Hematopoietic multipotent progenitor cell treated with erythropoietin and hydrocortisone succinate and interleukin-3 and kit ligand, for 15 days (in vitro differentiated cells): ENCODE results near the gene B3GALT6.

Source experiments
- DNase-seq: peaks from one replicate; pipeline ENCODE4 v3.0.0-alpha.2; 2015; ENCODE audit warnings: low spot score

Gene B3GALT6

DNA sequence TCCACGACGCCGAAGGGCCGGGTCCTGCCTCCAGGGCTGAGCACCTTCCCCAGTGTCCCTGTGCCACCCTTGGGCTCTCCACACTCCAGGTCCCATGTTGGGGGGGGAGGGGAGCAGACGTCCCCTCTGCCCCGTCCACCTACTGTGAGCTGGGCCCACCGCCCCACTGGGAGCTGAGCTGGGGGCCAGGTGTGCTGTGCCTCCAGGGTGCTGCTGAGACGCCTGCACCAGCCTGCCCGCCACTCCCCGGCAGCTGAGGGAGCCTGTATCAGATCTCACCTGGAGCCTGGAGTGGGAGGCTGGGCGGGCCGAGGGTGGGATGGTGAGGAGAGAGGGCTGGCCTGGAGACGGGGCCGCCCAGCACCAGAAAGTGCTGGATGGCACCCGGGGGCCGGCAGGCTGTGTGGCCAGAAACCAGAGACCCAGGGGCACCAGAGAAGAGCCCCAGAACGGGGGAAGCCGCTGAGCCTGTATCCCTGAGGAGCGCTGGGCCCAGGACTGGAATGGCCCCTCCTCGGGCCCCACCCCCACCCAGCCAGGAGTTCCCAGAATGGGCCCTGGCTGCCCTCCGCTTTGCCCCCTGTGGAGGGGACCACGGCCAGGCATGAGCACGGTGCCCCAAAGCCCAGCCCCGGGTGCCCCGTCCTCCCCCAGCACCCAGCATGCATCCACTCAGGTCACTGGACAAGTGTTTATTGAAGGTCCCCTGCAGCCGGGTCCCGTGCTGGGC, 29.0 kb upstream of the B3GALT6 start:
- no peak for DNase-seq

DNA sequence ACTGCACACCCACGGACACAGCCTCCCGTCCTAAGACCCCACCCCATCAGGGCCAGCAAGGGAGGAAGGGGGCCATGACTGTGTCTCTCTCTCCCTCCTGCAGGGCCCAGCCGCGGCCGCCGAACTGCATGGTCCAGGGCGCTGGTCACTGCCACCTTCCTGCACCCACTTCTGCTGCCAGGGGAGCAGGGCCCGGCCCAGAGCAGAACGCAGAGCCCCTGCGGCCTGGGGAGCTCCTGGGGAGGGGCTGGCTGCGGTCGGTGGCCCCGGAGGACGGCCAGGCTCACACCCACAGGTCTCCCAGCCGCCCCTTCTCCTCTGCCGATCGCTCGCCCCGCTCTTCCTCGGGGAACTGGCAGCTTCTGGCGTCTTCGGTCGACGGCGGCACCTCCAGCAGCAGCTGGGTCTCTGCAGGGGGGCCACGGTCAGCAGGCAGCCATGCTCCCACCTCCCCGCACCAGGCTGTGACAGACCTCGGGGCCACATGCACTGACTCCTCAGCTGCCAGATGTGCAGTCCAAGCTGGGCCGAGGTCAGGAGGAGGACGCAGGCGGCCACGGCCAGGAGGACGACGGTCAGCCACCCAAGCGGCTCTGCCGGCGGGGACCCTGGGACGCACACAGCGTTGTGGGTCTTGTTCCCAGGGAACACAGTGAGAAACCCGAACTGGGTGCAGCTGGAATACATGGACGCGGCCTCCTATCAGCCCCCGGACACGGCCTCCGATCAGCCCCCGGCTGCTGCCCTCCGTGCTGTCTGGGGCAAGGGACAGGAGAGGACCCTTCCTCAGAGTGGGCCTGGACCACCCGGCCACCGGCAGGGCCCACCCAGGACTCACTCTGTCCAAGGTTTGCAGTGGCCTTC, 28.2 kb upstream of the B3GALT6 start:
- DNase-seq = no peak

DNA sequence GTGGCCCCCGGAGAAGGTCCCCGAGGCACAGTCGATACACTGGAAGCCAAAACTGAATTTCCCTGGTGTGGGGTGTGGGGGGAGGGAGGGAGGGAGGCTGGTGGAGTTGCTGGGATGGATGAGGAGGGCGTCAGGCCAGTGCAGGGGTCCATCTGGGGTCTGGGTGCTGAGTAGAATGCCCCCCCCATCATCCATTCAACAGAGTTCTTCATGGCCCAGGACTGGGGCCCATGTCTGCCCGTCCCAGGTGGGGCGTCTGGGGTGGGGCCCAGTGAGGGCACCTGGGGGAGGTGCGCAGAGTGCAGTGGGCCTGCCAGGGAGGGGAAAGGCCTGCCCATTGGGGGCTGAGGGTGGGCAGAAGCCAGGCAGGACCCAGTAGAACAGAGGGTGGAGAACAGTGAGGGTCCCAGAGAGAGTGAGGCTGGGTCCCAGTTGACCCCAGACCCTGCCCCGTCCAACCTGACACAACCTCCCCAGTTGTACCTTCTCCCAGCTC, 27.6 kb upstream of the B3GALT6 start:
- no peak for DNase-seq

DNA sequence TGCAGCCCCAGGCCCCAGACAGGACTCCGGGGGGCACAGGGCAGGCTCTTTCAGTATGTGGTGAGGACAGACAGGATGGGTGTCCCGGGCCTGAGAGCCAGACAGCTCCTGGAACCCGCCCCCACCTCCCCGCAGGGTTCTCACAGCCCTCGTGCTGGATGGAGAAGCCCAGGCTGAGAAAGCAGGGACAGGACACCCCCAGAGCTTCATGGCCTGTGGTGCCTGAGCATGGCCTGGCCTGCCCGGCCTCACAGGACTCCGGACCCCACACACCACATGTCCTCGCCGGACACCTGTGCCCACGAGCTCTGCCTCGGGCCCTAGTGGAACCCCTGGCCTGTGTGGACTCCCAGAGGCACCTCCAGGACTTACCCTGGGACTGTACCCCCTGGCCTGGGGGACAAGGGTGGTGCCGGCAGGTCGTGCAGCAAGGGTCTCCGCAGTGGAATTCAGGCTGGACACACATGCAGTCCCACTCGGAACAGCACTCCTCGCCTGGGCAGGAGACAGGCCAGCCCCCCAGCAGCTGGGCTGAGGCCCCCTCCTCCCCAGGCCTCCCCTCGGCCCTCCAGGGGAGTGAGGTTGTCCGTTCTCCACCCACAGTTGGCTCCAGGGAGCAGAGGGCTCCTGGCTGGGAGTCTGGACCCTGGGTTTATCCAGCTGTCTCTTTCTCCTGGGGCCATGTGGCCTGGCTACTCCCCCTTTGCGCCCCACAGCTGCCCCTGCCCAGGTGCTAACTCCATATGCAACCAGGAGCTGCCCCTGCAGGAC, 26.9 kb upstream of the B3GALT6 start:
- DNase-seq = no peak

DNA sequence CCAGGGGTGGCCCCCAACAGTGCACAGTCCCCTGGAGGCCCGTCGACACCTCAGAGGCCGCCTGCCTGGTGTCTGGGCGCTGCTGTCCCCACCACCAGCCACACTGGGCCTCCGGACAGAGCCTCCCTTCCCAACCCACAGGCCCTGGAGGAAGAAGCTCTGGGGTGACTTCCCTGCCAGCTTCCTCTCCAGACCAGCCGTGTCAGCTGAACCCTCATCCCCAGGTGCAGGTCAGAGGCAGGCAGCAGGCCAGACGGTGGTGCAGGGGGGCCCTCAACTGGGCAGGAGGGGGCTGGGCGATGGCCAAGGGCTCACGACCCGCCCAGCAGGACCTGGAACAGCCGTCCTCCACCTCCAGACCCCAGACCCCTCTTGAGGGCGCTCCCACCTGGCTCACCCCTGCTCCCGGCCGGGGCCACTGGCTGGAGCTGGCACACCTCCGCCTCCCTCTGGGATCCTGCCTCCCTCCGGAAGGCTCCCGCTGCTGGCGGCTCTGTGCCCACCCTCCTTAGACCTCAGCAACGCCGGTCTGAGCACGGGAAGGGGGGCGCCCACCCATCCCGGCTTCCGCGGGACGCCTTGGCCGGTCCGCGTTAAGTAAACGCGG, 26.2 kb upstream of the B3GALT6 start:
- DNase-seq = no peak

DNA sequence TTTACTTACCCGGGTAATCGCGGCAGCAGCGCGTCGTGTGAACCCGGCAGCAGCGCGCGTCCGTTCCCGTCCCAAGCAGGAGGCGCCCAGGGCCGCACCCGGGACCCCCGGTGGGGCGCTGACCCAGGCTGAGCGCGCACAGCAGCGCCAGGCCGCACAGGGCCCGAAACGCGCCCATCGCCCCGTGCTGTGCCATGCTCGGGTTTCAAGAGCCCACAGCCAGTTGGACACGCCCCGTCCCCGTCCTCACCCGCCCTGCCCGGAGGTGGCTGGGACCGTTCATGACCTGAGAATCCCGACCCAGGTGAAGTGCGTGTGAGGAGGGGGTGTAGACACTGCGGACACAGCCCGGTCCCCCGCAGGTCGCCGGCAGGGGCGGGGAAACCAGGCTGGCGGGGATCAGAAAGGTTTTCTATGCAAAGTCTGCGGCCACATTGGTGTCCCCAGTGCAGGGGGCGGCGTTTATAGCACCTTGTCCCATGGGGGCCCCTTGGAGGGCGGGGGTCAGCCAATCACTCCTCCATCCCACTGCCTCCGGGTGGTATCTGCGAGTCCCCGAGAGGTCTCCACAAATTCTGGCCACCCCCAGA, 25.6 kb upstream of the B3GALT6 start, which contains the start of gene TNFRSF18:
TNFRSF18 (minus strand) TSS at position 217 of the 590 bp plus-strand sequence; CDS start at position 196, 21 bp downstream.
- DNase-seq = no peak

DNA sequence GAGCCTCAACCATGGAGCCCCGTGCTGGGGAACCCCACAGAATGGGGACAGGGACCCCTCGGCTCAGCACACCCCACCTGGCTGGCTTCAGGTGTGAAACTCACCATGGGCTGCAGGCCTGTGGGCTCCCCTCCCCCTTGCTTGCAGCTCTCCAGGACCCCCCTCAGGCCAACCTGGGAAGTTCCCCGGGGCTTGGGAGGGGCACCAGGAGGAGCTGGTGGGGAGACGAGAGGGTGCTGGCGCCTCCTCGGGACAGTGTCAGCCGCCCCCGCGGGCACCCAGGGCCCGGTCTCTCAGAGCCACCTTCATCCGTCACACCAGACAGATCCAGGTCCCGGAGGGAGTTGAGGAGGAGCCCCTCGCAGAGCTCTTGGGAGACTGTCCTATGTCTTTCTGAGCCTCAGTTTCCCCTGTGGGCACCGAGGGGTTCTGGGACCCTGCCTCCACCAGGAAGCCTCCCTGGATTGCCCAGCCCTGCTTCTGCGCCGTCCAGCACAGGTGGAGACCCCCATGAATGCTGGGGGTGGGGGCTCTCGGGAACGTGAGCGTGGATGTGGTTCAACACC, 25.0 kb upstream of the B3GALT6 start:
- DNase-seq = no peak

DNA sequence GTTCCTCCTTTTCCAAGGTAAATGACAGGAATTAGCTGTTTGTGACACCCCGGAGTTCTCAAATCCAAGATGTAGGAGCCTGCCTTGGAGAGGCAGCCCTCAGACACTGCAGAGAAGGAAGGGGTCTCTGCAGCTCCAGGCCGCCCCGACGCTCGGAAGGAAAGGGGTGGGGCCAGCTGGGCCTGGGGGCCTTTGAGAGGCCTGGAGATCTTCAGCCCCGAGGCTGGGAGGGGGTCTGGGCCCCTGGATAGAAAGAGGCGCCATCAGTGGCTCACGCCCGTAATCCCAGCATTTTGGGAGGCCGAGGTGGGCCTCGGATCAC, 24.5 kb upstream of the B3GALT6 start:
- DNase-seq = no peak

DNA sequence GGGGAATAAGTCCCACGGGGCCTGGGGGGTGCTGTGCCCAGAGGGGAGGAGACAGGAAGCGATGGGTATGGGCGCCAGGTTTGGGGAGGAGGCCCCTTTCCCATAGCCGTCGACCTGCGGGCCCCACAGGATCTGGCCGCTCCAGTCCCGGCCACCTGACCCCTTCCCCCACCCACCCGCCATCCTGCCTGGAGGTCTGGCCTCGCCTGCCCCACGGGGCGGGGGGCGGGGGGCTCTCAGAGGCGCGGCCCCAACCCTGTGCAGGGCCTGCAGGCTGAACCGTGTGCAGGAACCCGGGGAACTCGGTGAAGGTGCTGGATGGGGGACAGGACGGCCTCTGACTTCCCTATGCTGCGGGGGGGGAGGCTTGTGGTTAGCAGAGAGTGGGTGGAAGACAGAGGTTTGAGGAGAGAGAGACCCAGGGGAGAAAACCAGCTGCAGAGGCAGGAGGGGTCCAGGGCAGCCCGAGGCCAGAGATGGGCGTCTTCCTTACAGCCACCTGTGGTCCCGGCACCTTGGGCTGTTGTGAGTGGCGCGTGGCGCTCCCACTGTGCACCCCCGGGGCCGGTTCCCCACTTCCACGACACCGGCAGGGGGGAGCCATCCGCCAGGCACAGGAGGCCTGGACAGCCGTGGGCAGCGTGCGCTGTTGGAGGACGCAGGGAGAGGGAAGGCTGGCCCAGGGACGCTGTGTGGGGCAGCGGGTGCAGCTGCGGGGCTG, 23.2 kb upstream of the B3GALT6 start:
- DNase-seq = no peak

DNA sequence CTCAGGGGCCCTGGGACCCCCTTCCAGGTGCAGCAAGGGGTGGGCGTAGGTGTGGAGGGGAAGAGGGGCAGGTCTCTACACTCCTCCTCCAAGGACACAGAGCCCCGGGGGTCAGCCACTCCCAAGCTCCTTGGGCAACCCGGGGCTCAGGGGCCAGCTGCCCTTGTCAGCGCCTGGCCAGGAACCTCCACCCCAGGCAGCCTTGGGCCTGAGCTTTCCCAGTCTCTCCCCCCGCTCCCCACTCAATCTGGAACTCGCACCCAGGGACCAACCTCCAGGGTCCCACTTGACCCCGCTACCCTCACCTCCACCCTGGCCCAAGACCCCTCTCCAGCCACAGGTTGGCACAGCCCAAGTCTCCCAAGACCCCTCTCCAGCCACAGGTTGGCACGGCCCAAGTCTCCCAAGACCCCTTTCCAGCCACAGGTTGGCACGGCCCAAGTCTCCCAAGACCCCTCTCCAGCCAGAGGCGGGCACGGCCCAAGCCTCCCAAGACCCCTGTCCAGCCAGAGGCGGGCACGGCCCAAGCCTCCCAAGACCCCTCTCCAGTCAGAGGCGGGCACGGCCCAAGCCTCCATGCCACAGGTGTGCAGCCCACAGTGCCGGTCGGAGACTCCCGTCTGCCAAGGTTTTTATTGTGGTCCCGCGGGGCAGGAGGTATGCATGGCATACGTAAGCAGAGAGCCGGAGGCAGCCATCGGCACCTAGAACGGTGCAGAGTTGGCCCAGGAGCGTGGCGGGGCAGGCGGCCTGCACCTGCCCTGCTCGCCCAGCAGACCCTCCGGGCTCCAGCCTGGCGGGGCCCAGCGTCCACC, 21.1 kb upstream of the B3GALT6 start:
- no peak for DNase-seq

DNA sequence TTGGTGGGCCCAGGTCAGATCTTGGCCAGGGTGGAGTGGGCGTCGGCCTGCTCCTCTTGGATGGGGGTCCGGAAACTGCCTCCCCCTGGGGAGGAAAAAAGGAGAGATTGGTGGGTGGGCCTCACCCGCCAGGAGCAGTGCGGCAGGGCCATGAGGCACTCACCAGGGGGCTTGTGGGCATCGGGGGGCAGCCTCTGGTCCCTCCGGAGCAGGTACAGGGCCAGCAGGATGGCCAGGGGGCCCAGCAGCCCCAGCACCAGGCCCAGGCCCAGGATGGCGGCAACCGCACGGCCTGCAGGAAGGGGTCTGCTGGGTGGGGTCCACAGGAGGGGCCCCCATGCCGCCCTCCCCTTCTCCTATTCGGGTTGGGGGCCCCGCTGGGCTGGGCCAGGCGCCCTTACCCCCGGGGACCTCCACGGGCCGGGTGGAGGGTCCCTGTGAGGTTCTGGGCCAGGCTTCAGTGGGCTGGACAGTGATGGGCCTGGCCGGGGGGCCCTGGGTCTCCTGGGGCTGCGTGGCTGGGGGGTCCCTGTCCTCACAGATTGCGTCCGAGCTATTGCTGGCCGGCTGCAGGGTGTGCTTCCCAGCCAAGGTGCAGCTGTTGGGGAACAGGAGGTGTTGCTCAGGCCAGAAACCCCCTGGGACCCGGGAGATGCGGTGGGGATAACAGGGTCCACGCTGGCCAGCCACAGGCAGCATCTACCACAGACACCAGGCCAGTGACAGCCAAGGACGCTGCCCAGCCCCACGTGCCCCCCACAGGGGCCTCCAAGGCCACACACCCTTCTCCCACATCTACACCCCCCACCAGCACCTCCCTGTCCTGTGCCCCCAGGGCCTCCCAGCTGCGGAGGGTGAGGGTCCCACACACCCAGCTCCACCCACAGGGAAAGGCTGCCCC, 20.2 kb upstream of the B3GALT6 start:
- no peak for DNase-seq

DNA sequence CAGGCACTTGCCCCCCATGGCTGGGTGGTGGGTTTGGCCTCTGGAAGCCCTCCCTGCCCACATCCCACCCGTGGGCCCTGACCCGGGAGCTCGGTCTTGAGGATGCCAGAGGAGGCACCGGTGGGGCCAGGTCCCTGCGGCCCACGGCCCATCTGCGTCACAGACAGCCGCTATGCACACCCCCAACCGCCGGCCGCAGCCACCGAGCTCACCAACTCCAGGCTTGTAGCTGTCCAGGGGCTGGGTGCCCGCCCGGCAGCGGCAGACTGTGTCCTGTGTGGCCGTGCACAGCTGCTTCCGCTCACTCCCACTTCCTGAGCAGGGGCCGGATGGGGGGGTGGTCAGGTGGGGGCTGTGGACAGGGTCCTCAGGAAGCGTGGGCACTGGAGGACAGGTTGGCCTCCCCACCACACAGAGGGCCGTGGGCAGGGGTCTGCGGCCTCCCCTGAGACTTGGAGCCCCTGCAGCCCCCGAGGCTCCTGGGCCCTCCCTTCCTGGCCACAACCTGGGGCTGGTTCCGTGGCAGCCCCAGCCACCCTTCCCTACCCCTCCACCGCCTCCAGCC, 19.2 kb upstream of the B3GALT6 start:
- no peak for DNase-seq

DNA sequence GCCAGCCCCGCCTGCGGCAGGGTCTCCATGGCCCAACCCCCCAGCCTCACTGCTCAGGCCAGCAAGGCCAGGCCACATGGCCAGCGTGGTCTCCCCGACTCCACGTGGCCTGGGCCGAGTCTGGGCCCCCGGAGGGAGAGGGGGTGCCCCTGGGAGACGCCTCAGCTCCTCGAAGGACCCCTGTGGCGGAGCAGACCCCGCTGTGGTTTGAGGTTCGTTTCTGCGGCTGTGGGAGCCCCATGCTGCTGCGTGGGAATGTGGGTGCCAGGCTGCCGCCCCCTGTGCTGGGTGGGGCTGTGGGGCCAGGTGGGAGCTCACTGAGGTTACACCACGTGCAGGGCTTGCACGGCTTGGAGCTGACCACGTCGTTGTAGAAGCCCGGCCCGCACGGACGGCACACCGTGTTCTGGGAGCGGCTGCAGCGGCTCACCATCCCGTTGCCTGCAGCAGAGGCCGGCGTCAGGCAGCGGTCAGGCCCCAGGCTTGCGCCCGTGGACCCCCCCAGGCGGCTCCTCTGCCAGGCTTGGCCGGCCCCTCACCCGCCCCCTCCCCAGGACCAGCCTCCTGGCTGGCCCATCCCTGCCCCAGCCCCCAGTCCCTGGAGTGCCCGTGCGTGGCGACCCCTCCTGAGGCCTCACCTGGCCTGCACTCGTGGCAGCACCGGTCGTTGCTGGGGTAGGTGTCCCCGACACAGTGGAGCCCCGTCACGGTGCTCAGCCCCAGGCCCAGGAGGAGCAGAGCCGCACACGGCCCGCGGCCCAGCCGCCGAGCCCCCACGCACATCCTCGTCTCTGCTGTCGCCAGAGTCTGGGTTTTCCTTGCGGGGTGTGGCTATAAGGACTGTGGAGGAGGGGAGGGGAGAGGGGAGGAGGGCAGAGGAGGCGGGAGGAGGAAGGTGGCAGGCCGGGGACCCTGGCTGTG, 18.4 kb upstream of the B3GALT6 start, which contains the start of gene TNFRSF4:
TNFRSF4 (minus strand) TSS at position 809 of the 921 bp plus-strand sequence; CDS start at position 783, 26 bp downstream.
- no peak for DNase-seq

DNA sequence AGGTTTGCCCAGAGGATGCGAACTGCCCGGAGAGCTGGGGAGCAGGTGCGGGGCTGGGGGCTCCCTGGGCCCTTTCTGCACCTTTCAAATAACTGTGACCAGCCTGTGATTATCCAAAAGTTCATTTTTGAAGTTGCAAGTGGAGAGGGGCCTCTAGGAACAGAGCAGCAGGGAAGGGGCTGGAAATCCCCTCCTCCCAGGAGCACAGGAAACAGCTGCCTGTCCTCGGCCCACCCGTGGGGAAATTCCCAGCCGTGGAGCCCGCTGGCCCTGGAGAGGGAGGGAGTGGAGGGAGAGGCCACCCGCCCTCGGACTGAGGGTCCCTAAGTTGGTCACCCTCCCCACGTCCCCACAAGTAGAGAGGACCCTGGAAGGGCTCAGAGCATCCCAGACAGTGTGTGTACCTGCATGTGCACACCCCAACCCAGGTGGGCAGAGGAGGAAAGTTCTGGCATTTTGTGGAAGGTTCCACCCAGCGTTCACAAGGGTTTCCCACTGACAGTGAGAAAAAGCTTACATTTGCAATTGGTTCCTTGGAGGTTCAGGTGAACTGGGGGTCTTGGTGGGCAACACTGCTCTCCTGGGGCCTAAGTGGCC, 16.9 kb upstream of the B3GALT6 start:
- DNase-seq = no peak

DNA sequence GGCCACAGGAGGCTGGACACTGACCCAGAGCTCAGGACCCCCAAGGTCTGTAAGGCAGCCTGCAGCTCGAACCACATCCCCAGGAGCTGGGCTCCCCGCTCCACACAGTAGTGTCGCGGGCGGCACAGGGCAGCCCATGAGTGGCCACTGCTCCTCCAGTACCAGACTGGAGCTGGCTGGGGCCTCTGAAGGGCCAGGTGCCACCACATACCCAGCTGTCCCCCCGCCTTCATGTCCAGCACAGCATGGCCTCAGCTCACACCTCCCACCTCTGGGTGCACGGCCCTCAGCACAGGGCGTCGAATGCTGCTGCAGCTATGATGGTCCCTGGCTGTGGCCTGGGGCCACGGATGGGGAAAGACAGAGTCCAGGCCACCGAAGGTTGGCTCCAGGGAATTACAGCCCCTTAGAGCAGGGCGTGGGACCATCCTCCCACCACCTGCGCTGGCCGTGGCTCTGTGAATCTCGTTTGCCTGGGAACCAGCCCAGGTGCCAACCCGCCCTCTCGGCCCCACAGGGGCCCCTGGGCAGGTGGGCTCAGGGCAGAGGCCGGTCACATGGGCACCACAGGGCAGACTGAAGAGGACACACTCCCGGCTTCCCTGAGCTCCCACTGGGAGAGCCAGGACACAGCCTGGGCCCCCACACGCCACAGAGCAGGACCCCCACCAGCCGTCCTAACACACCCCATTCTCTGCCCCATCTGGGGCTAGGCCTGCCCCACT, 16.0 kb upstream of the B3GALT6 start:
- DNase-seq = no peak
